Vagina (tissue), 2 donors: Measurements from ENCODE around the gene CHIC2.

Experiments
- CTCF ChIP-seq, 3 experiments: fragments of 450-650 bp in 2 of 3; fragments of 200-600 bp in 1 of 3; sonication (generic) in 1 of 3; IDR thresholded peaks; one replicate each; pipeline ENCODE4 v1.5.1; 2017 to 2019; ENCODE audit warnings: antibody characterized with exemption in 3 of 3, mild to moderate bottlenecking in 2 of 3, moderate library complexity in 2 of 3
- POLR2A ChIP-seq, 2 donors: fragments of 450-650 bp; IDR thresholded peaks; one replicate each; pipeline ENCODE4 v1.6.1; 2017; ENCODE audit warnings: antibody characterized with exemption in 2 of 2, mild to moderate bottlenecking in 2 of 2, moderate library complexity in 2 of 2

DNA sequence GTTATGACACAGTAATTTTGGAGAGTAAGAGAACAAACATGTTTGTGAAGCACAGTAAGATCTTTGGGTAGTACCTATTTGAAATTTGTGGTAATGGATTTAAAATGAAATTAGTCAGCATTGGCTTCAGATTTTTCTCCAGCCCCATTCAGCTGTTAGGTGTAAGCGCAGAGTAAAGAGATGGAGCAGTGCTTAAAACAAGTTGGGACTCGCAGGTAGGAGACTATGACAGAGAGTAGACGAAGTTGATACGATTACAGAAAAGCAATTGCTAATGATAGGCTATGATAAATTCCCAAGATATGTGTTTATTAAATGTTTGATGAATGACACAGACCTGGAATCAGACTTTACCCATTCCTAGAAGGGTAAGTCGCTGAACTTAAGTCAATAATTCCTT, 72.6 kb downstream of the CHIC2 start:
- TF ChIP-seq CTCF (IDR thresholded peaks at IDR 0.05) (no peak), POLR2A (IDR thresholded peaks at IDR 0.05) (no peak)
